ENCODE data around the gene GPSM3. TPM values are rescaled to one million over a fixed set of nuclear protein-coding genes. Genes with fewer than 3 reads are reported as not detected.

GPSM3 gene
- total RNA-seq, 2 donors from 2014 or later = 12.9 to 25.0 TPM

DNA sequence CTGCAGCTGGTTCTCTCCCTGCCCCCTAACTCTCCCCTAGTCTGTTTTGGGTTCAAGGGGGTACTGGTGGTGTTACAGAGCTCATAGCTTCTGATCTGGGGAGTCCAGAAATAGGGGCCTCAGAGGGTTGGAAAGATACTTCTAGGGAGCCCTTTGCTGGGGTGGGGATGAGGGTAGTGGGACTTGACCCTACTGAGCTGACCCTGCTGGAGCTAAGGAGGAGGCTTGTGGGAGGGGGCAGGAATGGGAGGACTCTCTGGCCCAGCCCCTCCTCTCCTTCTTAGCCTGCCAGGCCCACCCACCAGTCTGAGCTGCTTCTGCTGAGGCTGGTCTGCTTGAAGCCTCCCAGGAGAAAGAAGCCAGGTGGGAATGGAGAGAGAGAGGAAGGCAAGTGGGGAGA, 28.1 kb downstream of the GPSM3 start, which contains the start of gene EGFL8:
EGFL8 (plus strand) TSS at position 301 of the 400 bp plus-strand sequence. CDS start 1,571 bp downstream, outside the sequence.
- no peaks in the 10 kb centered on the region for H3K27me3 ChIP-seq (ENCODE audit: control insufficient read depth, insufficient read depth, low read length, poor library complexity, severe bottlenecking)
- peaks cover 21% of the 10 kb centered on the region for H3K4me1 ChIP-seq (ENCODE audit: control insufficient read depth, insufficient read depth, low read length)
- TF ChIP-seq, protein P1, sequence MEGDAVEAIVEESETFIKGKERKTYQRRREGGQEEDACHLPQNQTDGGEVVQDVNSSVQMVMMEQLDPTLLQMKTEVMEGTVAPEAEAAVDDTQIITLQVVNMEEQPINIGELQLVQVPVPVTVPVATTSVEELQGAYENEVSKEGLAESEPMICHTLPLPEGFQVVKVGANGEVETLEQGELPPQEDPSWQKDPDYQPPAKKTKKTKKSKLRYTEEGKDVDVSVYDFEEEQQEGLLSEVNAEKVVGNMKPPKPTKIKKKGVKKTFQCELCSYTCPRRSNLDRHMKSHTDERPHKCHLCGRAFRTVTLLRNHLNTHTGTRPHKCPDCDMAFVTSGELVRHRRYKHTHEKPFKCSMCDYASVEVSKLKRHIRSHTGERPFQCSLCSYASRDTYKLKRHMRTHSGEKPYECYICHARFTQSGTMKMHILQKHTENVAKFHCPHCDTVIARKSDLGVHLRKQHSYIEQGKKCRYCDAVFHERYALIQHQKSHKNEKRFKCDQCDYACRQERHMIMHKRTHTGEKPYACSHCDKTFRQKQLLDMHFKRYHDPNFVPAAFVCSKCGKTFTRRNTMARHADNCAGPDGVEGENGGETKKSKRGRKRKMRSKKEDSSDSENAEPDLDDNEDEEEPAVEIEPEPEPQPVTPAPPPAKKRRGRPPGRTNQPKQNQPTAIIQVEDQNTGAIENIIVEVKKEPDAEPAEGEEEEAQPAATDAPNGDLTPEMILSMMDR (conservative IDR thresholded peaks at IDR 0.05) = no peak
- H3K27ac Mint-ChIP-seq = peak within 1 kb of the TSS; percentile 80
- H3K36me3 Mint-ChIP-seq (ENCODE audit: low read depth) = peaks cover 67% of the 10 kb centered on the region
- no peaks in the 10 kb centered on the region for H3K9me3 ChIP-seq (ENCODE audit: control insufficient read depth, low read length)
- peaks cover 54% of the 10 kb centered on the region for H3K36me3 ChIP-seq (ENCODE audit: control insufficient read depth, insufficient read depth, low read length)
- peaks cover 33% of the 10 kb centered on the region for H3K4me1 Mint-ChIP-seq
- peak within 1 kb of the TSS; percentile 93 for H3K27ac ChIP-seq (ENCODE audit: low read depth, low read length)
- no peak within 1 kb of the TSS for H3K4me3 ChIP-seq (ENCODE audit: low read length)
- no peaks in the 10 kb centered on the region for H3K9me3 Mint-ChIP-seq
- H3K9ac ChIP-seq (ENCODE audit: extremely low read depth, low read length, poor library complexity, severe bottlenecking) = no peak within 1 kb of the TSS
- no peaks in the 10 kb centered on the region for H3K27me3 Mint-ChIP-seq (ENCODE audit: insufficient read depth)
- no peak within 1 kb of the TSS for H3K4me3 Mint-ChIP-seq
- DNase-seq = no peak

DNA sequence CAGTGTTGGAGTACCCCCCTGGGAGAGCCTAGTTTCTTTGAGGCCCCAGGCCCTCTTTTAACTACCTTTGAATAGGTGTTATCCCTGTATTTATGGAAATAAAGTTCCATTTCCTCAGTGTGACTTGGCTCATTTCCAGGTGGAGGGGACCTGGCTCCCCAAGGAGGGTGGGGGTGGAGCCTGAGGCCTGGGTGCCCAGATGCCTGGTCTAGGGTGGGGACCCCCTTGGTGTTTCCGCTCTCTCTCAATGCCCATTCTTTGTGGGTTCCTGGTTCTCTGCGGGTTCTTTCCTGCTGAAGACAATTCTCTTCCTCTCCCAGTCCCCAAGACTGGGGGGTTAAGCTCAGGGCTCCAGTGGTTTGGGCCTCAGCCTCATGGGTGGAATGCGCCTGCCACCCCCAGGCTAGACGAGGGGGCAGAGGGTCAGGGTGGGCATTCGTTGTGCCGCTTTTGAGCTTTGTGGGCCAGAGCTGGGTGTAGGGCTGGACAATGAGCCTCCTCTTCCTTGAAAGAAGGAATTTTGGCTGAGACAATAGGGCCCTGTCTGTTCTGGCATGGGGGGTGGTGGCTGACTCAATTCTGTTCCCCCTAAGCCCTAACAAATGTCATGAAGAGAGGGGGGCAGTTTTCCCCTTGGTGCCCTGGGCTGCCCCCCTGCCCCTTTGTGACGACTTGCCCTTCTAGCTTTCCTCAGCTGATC, 28.7 kb downstream of the GPSM3 start:
- H3K27me3 ChIP-seq (ENCODE audit: control insufficient read depth, insufficient read depth, low read length, poor library complexity, severe bottlenecking) = no peaks in the 10 kb centered on the region
- H3K9ac ChIP-seq (ENCODE audit: extremely low read depth, low read length, poor library complexity, severe bottlenecking) = no peak overlapping the region
- Mint-ChIP-seq H3K4me3 (no peak overlapping the region), H3K27me3 (ENCODE audit: insufficient read depth) (no peaks in the 10 kb centered on the region), H3K36me3 (ENCODE audit: low read depth) (peaks cover 65% of the 10 kb centered on the region), H3K9me3 (no peaks in the 10 kb centered on the region), H3K4me1 (peaks cover 29% of the 10 kb centered on the region), H3K27ac (peak overlapping the region; percentile 80)
- TF ChIP-seq, protein P1 (conservative IDR thresholded peaks at IDR 0.05) = no peak
- H3K9me3 ChIP-seq (ENCODE audit: control insufficient read depth, low read length) = no peaks in the 10 kb centered on the region
- peaks cover 52% of the 10 kb centered on the region for H3K36me3 ChIP-seq (ENCODE audit: control insufficient read depth, insufficient read depth, low read length)
- peak overlapping the region; percentile 93 for H3K27ac ChIP-seq (ENCODE audit: low read depth, low read length)
- DNase-seq = no peak
- no peak overlapping the region for H3K4me3 ChIP-seq (ENCODE audit: low read length)
- H3K4me1 ChIP-seq (ENCODE audit: control insufficient read depth, insufficient read depth, low read length) = peaks cover 17% of the 10 kb centered on the region
- WGBS, 2 experiments (ENCODE audit: insufficient coverage in 1 of 2, insufficient read length in 1 of 2) = 93 to 100% methylated on average over 1 to 7 of the region's 7 CpGs

DNA sequence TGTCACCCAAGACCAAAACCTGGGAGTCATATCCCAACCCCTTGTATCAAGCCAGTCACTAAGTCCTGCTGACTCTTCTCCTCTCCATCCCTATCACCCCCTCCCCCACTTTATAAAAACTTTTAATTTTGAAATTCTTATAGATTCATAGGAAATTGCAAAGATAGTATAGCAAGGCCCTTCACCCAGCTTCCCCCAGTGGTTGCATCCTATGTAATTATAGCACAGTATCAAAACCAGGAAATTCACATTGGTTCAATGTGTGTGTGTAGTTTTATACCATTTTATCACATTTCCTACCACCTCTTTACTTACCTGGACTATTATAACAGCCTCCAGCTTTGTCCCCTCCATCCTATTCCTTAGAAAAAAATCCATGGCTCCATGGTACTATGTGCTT, 34.4 kb downstream of the GPSM3 start:
- no peaks in the 10 kb centered on the region for H3K27me3 ChIP-seq (ENCODE audit: control insufficient read depth, insufficient read depth, low read length, poor library complexity, severe bottlenecking)
- H3K27ac ChIP-seq (ENCODE audit: low read depth, low read length) = no peak overlapping the region
- H3K4me1 Mint-ChIP-seq = peaks cover 16% of the 10 kb centered on the region
- peak overlapping the region; percentile 5 for H3K4me3 ChIP-seq (ENCODE audit: low read length)
- H3K9me3 Mint-ChIP-seq = peaks cover 11% of the 10 kb centered on the region
- no peak for DNase-seq
- no peak overlapping the region for H3K9ac ChIP-seq (ENCODE audit: extremely low read depth, low read length, poor library complexity, severe bottlenecking)
- peaks cover 59% of the 10 kb centered on the region for H3K36me3 Mint-ChIP-seq (ENCODE audit: low read depth)
- peaks cover 16% of the 10 kb centered on the region for H3K9me3 ChIP-seq (ENCODE audit: control insufficient read depth, low read length)
- H3K36me3 ChIP-seq (ENCODE audit: control insufficient read depth, insufficient read depth, low read length) = peaks cover 47% of the 10 kb centered on the region
- H3K27ac Mint-ChIP-seq = no peak overlapping the region
- no peak overlapping the region for H3K4me3 Mint-ChIP-seq
- TF ChIP-seq, protein P1 (conservative IDR thresholded peaks at IDR 0.05) = no peak
- H3K27me3 Mint-ChIP-seq (ENCODE audit: insufficient read depth) = no peaks in the 10 kb centered on the region
- H3K4me1 ChIP-seq (ENCODE audit: control insufficient read depth, insufficient read depth, low read length) = peaks cover under 1% of the 10 kb centered on the region
